HCT116 (cell line): ENCODE measurements around the gene FAM47A. TPM values are rescaled to one million over a fixed set of nuclear protein-coding genes. Genes with fewer than 3 reads are reported as not detected.

Experiments
- ATAC-seq: fragments of 200-7000 bp; cut with Tn5 transposase; 2 replicates; pipeline ENCODE4 v1.9.1; 2020; ENCODE audit warnings: mild to moderate bottlenecking, moderate library complexity
- BruUV-seq: library from RNA; stranded (reverse); fragments of 400-500 nt; replicated peaks from 2 replicates; lab custom pipeline; 2021; lab: Mats Ljungman, UMichigan
- CTCF ChIA-PET: fragments of 300-600 bp; sonication (Branson Sonifier 250); formaldehyde crosslinking; loops from one replicate; lab custom pipeline; 2021; ENCODE audit warnings: antibody characterized with exemption; lab: Charles Lee
- POLR2A ChIA-PET: fragments of 300-600, 350-600 bp; sonication (Branson Sonifier 250); formaldehyde crosslinking; loops from one replicate; lab custom pipeline; 2021; ENCODE audit warnings: antibody characterized with exemption; lab: Charles Lee
- RAD21 ChIA-PET, 2 experiments: fragments of 300-600 bp; sonication (Branson Sonifier 250); formaldehyde crosslinking; loops; one replicate each; lab custom pipeline; 2023; ENCODE audit warnings: low total read pairs in 2 of 2; ENCODE audit not compliant: uncharacterized antibody in 2 of 2, unreplicated experiment in 2 of 2, low non-redundant PET in 1 of 2; lab: Charles Lee
- DNase-seq: peaks from one replicate; pipeline ENCODE4 v3.0.0-alpha.2; 2010; ENCODE audit warnings: low read depth, low spot score
- H2AFZ ChIP-seq: fragments of 200-600 bp; shearing (Covaris generic), sonication (generic); 2 replicates; pipeline ENCODE4 v1.6.1; 2017; ENCODE audit warnings: low read depth, mixed run types, mixed read lengths, antibody characterized with exemption, low read length; ENCODE audit not compliant: poor library complexity, severe bottlenecking
- H3K27ac ChIP-seq: 2 replicates; pipeline ENCODE4 v1.5.1; 2012; ENCODE audit warnings: low read depth, low read length
- H3K27me3 ChIP-seq: fragments of 200-600 bp; sonication (generic); 2 replicates; pipeline ENCODE4 v1.6.1; 2016; ENCODE audit warnings: mixed run types, low read length, mixed read lengths; ENCODE audit not compliant: insufficient read depth
- H3K36me3 ChIP-seq, 2 experiments: fragments of 200-500 bp in 1 of 2; fragments of 200-600 bp in 1 of 2; sonication (Bioruptor generic) in 1 of 2; sonication (generic) in 1 of 2; 2 replicates each; pipeline versions ENCODE4 v1.5.1 to v1.6.1; 2014 to 2016; ENCODE audit warnings: low read length in 2 of 2, inconsistent platforms in 1 of 2, mixed read lengths in 1 of 2, mixed run types in 1 of 2; ENCODE audit not compliant: insufficient read depth in 2 of 2, control insufficient read depth in 1 of 2
- H3K4me1 ChIP-seq, 2 experiments: fragments of 200-600 bp in 1 of 2; sonication (generic) in 1 of 2; 2 replicates each; pipeline versions ENCODE4 v1.5.1 to v1.6.1; 2012 to 2017; ENCODE audit warnings: low read length in 2 of 2, inconsistent platforms in 1 of 2, mild to moderate bottlenecking in 1 of 2, mixed read lengths in 1 of 2, mixed run types in 1 of 2, moderate library complexity in 1 of 2; ENCODE audit not compliant: insufficient read depth in 2 of 2, control insufficient read depth in 1 of 2
- H3K4me2 ChIP-seq: fragments of 200-600 bp; sonication (generic); 2 replicates; pipeline ENCODE4 v1.6.1; 2017; ENCODE audit warnings: mixed run types, low read length, mixed read lengths
- H3K4me3 ChIP-seq, 2 experiments: fragments of 200-600 bp in 1 of 2; sonication (generic) in 1 of 2; replicated peaks in 1 of 2; 2 replicates each; pipeline ENCODE4 v1.5.1; 2011 to 2016; ENCODE audit warnings: low read length in 2 of 2, control low read depth in 1 of 2, low read depth in 1 of 2, mild to moderate bottlenecking in 1 of 2, mixed read lengths in 1 of 2, mixed run types in 1 of 2
- H3K79me2 ChIP-seq: fragments of 200-600 bp; sonication (generic); 2 replicates; pipeline ENCODE4 v1.6.1; 2017; ENCODE audit warnings: mild to moderate bottlenecking, mixed run types, low read length, moderate library complexity, mixed read lengths; ENCODE audit not compliant: insufficient read depth
- H3K9ac ChIP-seq: fragments of 200-600 bp; sonication (generic); 2 replicates; pipeline ENCODE4 v1.6.1; 2016; ENCODE audit warnings: low read length, mixed read lengths
- H3K9me2 ChIP-seq: fragments of 200-600 bp; sonication (generic), shearing (Covaris generic); 2 replicates; pipeline ENCODE4 v1.6.1; 2017; ENCODE audit warnings: mixed run types, mild to moderate bottlenecking, moderate library complexity; ENCODE audit not compliant: insufficient read depth
- H3K9me3 ChIP-seq, 2 experiments: fragments of 200-500 bp in 1 of 2; fragments of 200-600 bp in 1 of 2; sonication (Bioruptor generic) in 1 of 2; sonication (generic) in 1 of 2; 2 replicates each; pipeline ENCODE4 v1.6.1; 2014 to 2017; ENCODE audit warnings: low read length in 2 of 2, mixed read lengths in 2 of 2, inconsistent platforms in 1 of 2, low read depth in 1 of 2, mild to moderate bottlenecking in 1 of 2, mixed run types in 1 of 2, moderate library complexity in 1 of 2; ENCODE audit not compliant: control insufficient read depth in 1 of 2, insufficient read depth in 1 of 2
- H4K20me1 ChIP-seq: fragments of 200-600 bp; sonication (generic), shearing (Covaris generic); 2 replicates; pipeline ENCODE4 v1.6.1; 2017; ENCODE audit warnings: mixed run types, mild to moderate bottlenecking, moderate library complexity; ENCODE audit not compliant: insufficient read depth
- CEBPB ChIP-seq: IDR thresholded peaks from 2 replicates; pipeline ENCODE4 v1.6.1; 2012; ENCODE audit warnings: low read depth
- EGR1 ChIP-seq: IDR thresholded peaks from 2 replicates; pipeline ENCODE4 v1.6.1; 2012; ENCODE audit warnings: low read depth
- EZH2 ChIP-seq: fragments of 200-600 bp; sonication (generic); IDR thresholded peaks from 2 replicates; pipeline ENCODE4 v1.6.1; 2017; ENCODE audit warnings: antibody characterized with exemption, mixed run types
- JUND ChIP-seq: IDR thresholded peaks from 2 replicates; pipeline ENCODE4 v1.6.1; 2012
- POLR2AphosphoS5 ChIP-seq: IDR thresholded peaks from 2 replicates; pipeline ENCODE4 v1.6.1; 2011; ENCODE audit warnings: mild to moderate bottlenecking, low read depth, low read length, moderate library complexity
- RAD21 ChIP-seq: IDR thresholded peaks from 2 replicates; pipeline ENCODE4 v1.6.1; 2012; ENCODE audit warnings: low read depth, mild to moderate bottlenecking
- SP1 ChIP-seq: IDR thresholded peaks from 2 replicates; pipeline ENCODE4 v1.6.1; 2012; ENCODE audit warnings: low read depth
- intact Hi-C: fragments of 100-400 bp; cut with micrococcal nuclease; formaldehyde crosslinking; loops from 2 replicates; pipeline ENCODE4 v1.10.0; 2022
- total RNA-seq: library from RNA; stranded (reverse); gene quantifications from one replicate; pipeline ENCODE4 v1.2.1, GENCODE V29; 2021; ENCODE audit not compliant: unreplicated experiment
- TF ChIP-seq, protein P1 (sequence below): IDR thresholded peaks from 2 replicates; pipeline ENCODE4 v1.6.1; 2012; ENCODE audit warnings: low read depth
- TF ChIP-seq, protein P2 (sequence below): IDR thresholded peaks from 2 replicates; pipeline ENCODE4 v1.6.1; 2012
- TF ChIP-seq, protein P3 (sequence below): IDR thresholded peaks from 2 replicates; pipeline ENCODE4 v1.6.1; 2011; ENCODE audit warnings: mild to moderate bottlenecking, low read length, moderate library complexity; ENCODE audit not compliant: insufficient replicate concordance; ENCODE audit errors: extremely low read depth

The FAM47A gene
- total RNA-seq, 1 experiment from 2014 or later, result not detected

DNA sequence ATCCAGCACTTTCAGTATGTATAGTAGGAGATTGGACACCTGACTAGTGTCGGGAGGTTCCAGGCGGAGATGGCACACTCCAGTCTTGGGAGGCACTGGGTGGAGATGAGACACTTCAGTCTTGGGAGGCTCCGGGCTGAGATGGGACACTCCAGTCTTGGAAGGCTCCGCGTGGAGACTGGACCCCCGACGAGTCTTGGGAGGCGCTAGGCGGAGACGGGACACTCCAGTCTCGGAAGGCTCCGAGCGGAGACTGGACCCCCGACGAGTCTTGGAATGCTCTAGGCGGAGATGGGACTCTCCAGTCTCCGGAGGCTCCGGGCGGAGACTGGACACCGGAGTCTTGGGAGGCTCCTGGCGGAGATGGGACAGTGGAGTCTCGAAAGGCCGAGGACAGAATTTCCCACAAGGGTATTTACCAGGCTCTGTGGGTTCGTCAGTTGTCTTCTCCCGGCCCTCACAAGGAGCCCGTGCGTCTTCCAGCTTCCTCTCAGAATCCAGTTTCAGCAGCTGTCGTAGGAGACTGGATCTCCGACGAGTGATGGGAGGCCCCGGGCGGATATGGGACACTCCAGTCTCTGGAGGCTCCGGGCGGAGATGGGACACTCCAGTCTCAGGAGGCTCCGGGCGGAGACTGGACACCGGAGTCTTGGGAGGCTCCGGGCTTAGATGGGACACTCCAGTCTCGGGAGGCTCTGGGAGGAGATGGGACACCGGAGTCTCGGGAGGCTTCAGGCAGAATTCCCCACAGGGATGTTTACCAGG, 952 bp downstream of the FAM47A start:
- H2AFZ ChIP-seq, result no peak overlapping the region
- no peak for TF ChIP-seq RAD21
- TF ChIP-seq, protein P1, sequence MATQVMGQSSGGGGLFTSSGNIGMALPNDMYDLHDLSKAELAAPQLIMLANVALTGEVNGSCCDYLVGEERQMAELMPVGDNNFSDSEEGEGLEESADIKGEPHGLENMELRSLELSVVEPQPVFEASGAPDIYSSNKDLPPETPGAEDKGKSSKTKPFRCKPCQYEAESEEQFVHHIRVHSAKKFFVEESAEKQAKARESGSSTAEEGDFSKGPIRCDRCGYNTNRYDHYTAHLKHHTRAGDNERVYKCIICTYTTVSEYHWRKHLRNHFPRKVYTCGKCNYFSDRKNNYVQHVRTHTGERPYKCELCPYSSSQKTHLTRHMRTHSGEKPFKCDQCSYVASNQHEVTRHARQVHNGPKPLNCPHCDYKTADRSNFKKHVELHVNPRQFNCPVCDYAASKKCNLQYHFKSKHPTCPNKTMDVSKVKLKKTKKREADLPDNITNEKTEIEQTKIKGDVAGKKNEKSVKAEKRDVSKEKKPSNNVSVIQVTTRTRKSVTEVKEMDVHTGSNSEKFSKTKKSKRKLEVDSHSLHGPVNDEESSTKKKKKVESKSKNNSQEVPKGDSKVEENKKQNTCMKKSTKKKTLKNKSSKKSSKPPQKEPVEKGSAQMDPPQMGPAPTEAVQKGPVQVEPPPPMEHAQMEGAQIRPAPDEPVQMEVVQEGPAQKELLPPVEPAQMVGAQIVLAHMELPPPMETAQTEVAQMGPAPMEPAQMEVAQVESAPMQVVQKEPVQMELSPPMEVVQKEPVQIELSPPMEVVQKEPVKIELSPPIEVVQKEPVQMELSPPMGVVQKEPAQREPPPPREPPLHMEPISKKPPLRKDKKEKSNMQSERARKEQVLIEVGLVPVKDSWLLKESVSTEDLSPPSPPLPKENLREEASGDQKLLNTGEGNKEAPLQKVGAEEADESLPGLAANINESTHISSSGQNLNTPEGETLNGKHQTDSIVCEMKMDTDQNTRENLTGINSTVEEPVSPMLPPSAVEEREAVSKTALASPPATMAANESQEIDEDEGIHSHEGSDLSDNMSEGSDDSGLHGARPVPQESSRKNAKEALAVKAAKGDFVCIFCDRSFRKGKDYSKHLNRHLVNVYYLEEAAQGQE, result no peak
- TF ChIP-seq EZH2, result no peak
- TF ChIP-seq CEBPB, result no peak
- no peak for TF ChIP-seq JUND
- no peak for TF ChIP-seq EGR1
- TF ChIP-seq, protein P2, sequence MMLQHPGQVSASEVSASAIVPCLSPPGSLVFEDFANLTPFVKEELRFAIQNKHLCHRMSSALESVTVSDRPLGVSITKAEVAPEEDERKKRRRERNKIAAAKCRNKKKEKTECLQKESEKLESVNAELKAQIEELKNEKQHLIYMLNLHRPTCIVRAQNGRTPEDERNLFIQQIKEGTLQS, result no peak
- no peak for TF ChIP-seq POLR2AphosphoS5
- TF ChIP-seq SP1, result no peak
- TF ChIP-seq, protein P3, sequence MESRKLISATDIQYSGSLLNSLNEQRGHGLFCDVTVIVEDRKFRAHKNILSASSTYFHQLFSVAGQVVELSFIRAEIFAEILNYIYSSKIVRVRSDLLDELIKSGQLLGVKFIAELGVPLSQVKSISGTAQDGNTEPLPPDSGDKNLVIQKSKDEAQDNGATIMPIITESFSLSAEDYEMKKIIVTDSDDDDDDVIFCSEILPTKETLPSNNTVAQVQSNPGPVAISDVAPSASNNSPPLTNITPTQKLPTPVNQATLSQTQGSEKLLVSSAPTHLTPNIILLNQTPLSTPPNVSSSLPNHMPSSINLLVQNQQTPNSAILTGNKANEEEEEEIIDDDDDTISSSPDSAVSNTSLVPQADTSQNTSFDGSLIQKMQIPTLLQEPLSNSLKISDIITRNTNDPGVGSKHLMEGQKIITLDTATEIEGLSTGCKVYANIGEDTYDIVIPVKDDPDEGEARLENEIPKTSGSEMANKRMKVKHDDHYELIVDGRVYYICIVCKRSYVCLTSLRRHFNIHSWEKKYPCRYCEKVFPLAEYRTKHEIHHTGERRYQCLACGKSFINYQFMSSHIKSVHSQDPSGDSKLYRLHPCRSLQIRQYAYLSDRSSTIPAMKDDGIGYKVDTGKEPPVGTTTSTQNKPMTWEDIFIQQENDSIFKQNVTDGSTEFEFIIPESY, result no peak
- no peak overlapping the region for H3K4me2 ChIP-seq
- ATAC-seq (no peak), DNase-seq (no peak)
- no peak overlapping the region for H3K4me3 ChIP-seq
- H3K9me3 ChIP-seq, result no peaks in the 10 kb centered on the region
- H3K9me2 ChIP-seq, result no peaks in the 10 kb centered on the region
- no peaks in the 10 kb centered on the region for H3K36me3 ChIP-seq
- no TSS peak for BruUV-seq
- H3K9ac ChIP-seq, result no peak overlapping the region
- no peaks in the 10 kb centered on the region for H3K27me3 ChIP-seq
- CTCF ChIA-PET, result no interaction called here
- intact Hi-C loops, result no loop called here
- POLR2A ChIA-PET, result no interaction called here
- H3K79me2 ChIP-seq, result no peaks in the 10 kb centered on the region
- H4K20me1 ChIP-seq, result no peaks in the 10 kb centered on the region
- RAD21 ChIA-PET, result no interaction called here
- no peak overlapping the region for H3K27ac ChIP-seq
- H3K4me1 ChIP-seq, result no peaks in the 10 kb centered on the region
